Vagina (tissue), 2 donors: ENCODE measurements around the gene AGPS. TPM values are rescaled to one million over a fixed set of nuclear protein-coding genes. Genes with fewer than 3 reads are reported as not detected.

ENCODE experiments used
- DNase-seq, 2 donors: peaks; one replicate each; pipeline ENCODE4 v3.0.0-alpha.2; 2017; ENCODE audit errors: extremely low spot score in 2 of 2
- H3K27ac ChIP-seq: fragments of 200-600 bp; sonication (generic); one replicate; pipeline ENCODE4 v1.5.1; 2019
- H3K27me3 ChIP-seq: fragments of 200-600 bp; sonication (generic); one replicate; pipeline ENCODE4 v1.5.1; 2019
- H3K36me3 ChIP-seq, 2 donors: fragments of 200-600 bp; sonication (generic); one replicate each; pipeline ENCODE4 v1.5.1; 2017 to 2019
- H3K4me1 ChIP-seq: fragments of 200-600 bp; sonication (generic); one replicate; pipeline ENCODE4 v1.5.1; 2019
- H3K4me3 ChIP-seq, 2 donors: fragments of 200-600 bp; sonication (generic); 1 replicate in 1 of 2; 2 replicates in 1 of 2; pipeline ENCODE4 v1.5.1; 2016 to 2019
- H3K9me3 ChIP-seq: fragments of 200-600 bp; sonication (generic); one replicate; pipeline ENCODE4 v1.5.1; 2019
- CTCF ChIP-seq, 3 experiments: fragments of 450-650 bp in 2 of 3; fragments of 200-600 bp in 1 of 3; sonication (generic) in 1 of 3; IDR thresholded peaks; one replicate each; pipeline ENCODE4 v1.5.1; 2017 to 2019; ENCODE audit warnings: antibody characterized with exemption in 3 of 3, mild to moderate bottlenecking in 2 of 3, moderate library complexity in 2 of 3
- POLR2A ChIP-seq, 2 donors: fragments of 450-650 bp; IDR thresholded peaks; one replicate each; pipeline ENCODE4 v1.6.1; 2017; ENCODE audit warnings: antibody characterized with exemption in 2 of 2, mild to moderate bottlenecking in 2 of 2, moderate library complexity in 2 of 2
- POLR2AphosphoS5 ChIP-seq, 2 donors: sonication (generic); formaldehyde crosslinking; IDR thresholded peaks; one replicate each; pipeline ENCODE4 v1.9.0; 2017; ENCODE audit warnings: antibody characterized with exemption in 2 of 2, mild to moderate bottlenecking in 2 of 2, low read depth in 1 of 2; ENCODE audit not compliant: insufficient read depth in 1 of 2
- intact Hi-C: fragments of 100-400 bp; cut with DNase I; formaldehyde crosslinking; loops from one replicate; pipeline ENCODE4 v1.15.1; 2023
- total RNA-seq: library from RNA; depleted of rRNA; stranded (reverse); fragments of >200 nt; gene quantifications from one replicate; pipeline ENCODE4 v1.2.3, GENCODE V29; 2016

Gene AGPS
- total RNA-seq, 1 donor from 2014 or later = 27.3 TPM

- no peak for DNase-seq
- no peaks in the 10 kb centered on the region for H3K9me3 ChIP-seq
- no peak overlapping the region for H3K27ac ChIP-seq
- H3K36me3 ChIP-seq = no peaks in the 10 kb centered on the region
- H3K4me1 ChIP-seq = no peaks in the 10 kb centered on the region
- intact Hi-C loops = no loop called here
- H3K27me3 ChIP-seq = no peaks in the 10 kb centered on the region
- no peak overlapping the region for H3K4me3 ChIP-seq
- TF ChIP-seq CTCF (IDR thresholded peaks at IDR 0.05) = no peak
- TF ChIP-seq POLR2A (IDR thresholded peaks at IDR 0.05) = no peak
- no peak for TF ChIP-seq POLR2AphosphoS5 (IDR thresholded peaks at IDR 0.05; ENCODE audit: insufficient read depth in 1 of 2, low read depth in 1 of 2)
Observed at GRCh38 chr2:177529166-177529565, 136.6 kb downstream of the AGPS start.

- H3K9me3 ChIP-seq = no peaks in the 10 kb centered on the region
- no peaks in the 10 kb centered on the region for H3K4me1 ChIP-seq
- H3K27me3 ChIP-seq = no peaks in the 10 kb centered on the region
- H3K27ac ChIP-seq = no peak overlapping the region
- H3K4me3 ChIP-seq = no peak overlapping the region
- TF ChIP-seq CTCF (IDR thresholded peaks at IDR 0.05) (no peak), POLR2A (IDR thresholded peaks at IDR 0.05) (no peak), POLR2AphosphoS5 (IDR thresholded peaks at IDR 0.05; ENCODE audit: insufficient read depth in 1 of 2, low read depth in 1 of 2) (no peak)
- intact Hi-C loops = no loop called here
- no peaks in the 10 kb centered on the region for H3K36me3 ChIP-seq
- no peak for DNase-seq
Observed at GRCh38 chr2:177530561-177530960, 138.0 kb downstream of the AGPS start.

- Histone ChIP-seq H3K27me3 (no peaks in the 10 kb centered on the region), H3K9me3 (no peaks in the 10 kb centered on the region), H3K4me1 (no peaks in the 10 kb centered on the region), H3K4me3 (no peak overlapping the region), H3K36me3 (no peaks in the 10 kb centered on the region), H3K27ac (no peak overlapping the region)
- intact Hi-C loops = no loop called here
- DNase-seq = no peak
- TF ChIP-seq POLR2AphosphoS5 (IDR thresholded peaks at IDR 0.05; ENCODE audit: insufficient read depth in 1 of 2, low read depth in 1 of 2) (no peak), POLR2A (IDR thresholded peaks at IDR 0.05) (no peak), CTCF (IDR thresholded peaks at IDR 0.05) (no peak)
Observed at GRCh38 chr2:177531706-177532105, 139.1 kb downstream of the AGPS start.

- intact Hi-C loops = no loop called here
- H3K36me3 ChIP-seq = no peaks in the 10 kb centered on the region
- H3K9me3 ChIP-seq = no peaks in the 10 kb centered on the region
- DNase-seq = no peak
- TF ChIP-seq POLR2AphosphoS5 (IDR thresholded peaks at IDR 0.05; ENCODE audit: insufficient read depth in 1 of 2, low read depth in 1 of 2) = no peak
- no peak overlapping the region for H3K27ac ChIP-seq
- no peak overlapping the region for H3K4me3 ChIP-seq
- H3K27me3 ChIP-seq = no peaks in the 10 kb centered on the region
- no peaks in the 10 kb centered on the region for H3K4me1 ChIP-seq
Observed at GRCh38 chr2:177532567-177532966, 140.0 kb downstream of the AGPS start.

GRCh38 chr2:177533253-177533652 lies 140.7 kb downstream of the AGPS start:
- no peak for DNase-seq
- H3K4me3 ChIP-seq = no peak overlapping the region
- no peaks in the 10 kb centered on the region for H3K27me3 ChIP-seq
- no peak overlapping the region for H3K27ac ChIP-seq
- no peaks in the 10 kb centered on the region for H3K36me3 ChIP-seq
- no peak for TF ChIP-seq POLR2A (IDR thresholded peaks at IDR 0.05)
- no peak for TF ChIP-seq CTCF (IDR thresholded peaks at IDR 0.05)
- no peak for TF ChIP-seq POLR2AphosphoS5 (IDR thresholded peaks at IDR 0.05; ENCODE audit: insufficient read depth in 1 of 2, low read depth in 1 of 2)
- H3K9me3 ChIP-seq = no peaks in the 10 kb centered on the region
- intact Hi-C loops = no loop called here
- H3K4me1 ChIP-seq = no peaks in the 10 kb centered on the region

- intact Hi-C loops = no loop called here
- Histone ChIP-seq H3K27me3 (no peaks in the 10 kb centered on the region), H3K27ac (no peak overlapping the region), H3K36me3 (no peaks in the 10 kb centered on the region), H3K9me3 (no peaks in the 10 kb centered on the region), H3K4me1 (no peaks in the 10 kb centered on the region), H3K4me3 (no peak overlapping the region)
- no peak for DNase-seq
- TF ChIP-seq POLR2A (IDR thresholded peaks at IDR 0.05) (no peak), CTCF (IDR thresholded peaks at IDR 0.05) (no peak), POLR2AphosphoS5 (IDR thresholded peaks at IDR 0.05; ENCODE audit: insufficient read depth in 1 of 2, low read depth in 1 of 2) (no peak)
Observed at GRCh38 chr2:177535000-177535399, 142.4 kb downstream of the AGPS start.
